Heart left ventricle (tissue), 16 donors: ENCODE measurements around the gene NUP62. TPM values are rescaled to one million over a fixed set of nuclear protein-coding genes. Genes with fewer than 3 reads are reported as not detected.

ENCODE experiments used
- ATAC-seq, 4 donors: fragments of 200-7000 bp; cut with Tn5 transposase; one replicate each; pipeline ENCODE4 v1.9.1; 2020 to 2022; ENCODE audit warnings: moderate library complexity in 4 of 4, mild to moderate bottlenecking in 3 of 4, moderate number of reproducible peaks in 1 of 4
- DNase-seq, 5 donors: peaks; one replicate each; pipeline ENCODE4 v3.0.0-alpha.2; 2020
- H3K27ac ChIP-seq, 12 donors: fragments of 200-600 bp; sonication (generic) in 4 of 12; one replicate each; pipeline versions ENCODE4 v1.5.0 to v1.8.0; 2016 to 2022; ENCODE audit warnings: mild to moderate bottlenecking in 2 of 12
- H3K27me3 ChIP-seq, 9 donors: fragments of 200-600 bp; sonication (generic) in 2 of 9; one replicate each; pipeline versions ENCODE4 v1.5.1 to v1.8.0; 2016 to 2022; ENCODE audit warnings: mild to moderate bottlenecking in 3 of 9
- H3K36me3 ChIP-seq, 9 donors: fragments of 200-600 bp; sonication (generic) in 2 of 9; one replicate each; pipeline versions ENCODE4 v1.5.0 to v1.8.0; 2018 to 2022; ENCODE audit warnings: mild to moderate bottlenecking in 2 of 9
- H3K4me1 ChIP-seq, 12 donors: fragments of 200-600 bp; sonication (generic) in 4 of 12; one replicate each; pipeline versions ENCODE4 v1.5.0 to v1.8.0; 2016 to 2022; ENCODE audit warnings: mild to moderate bottlenecking in 3 of 12
- H3K4me3 ChIP-seq, 12 donors: fragments of 200-600 bp; sonication (generic) in 4 of 12; one replicate each; pipeline versions ENCODE4 v1.5.0 to v1.8.0; 2017 to 2022; ENCODE audit warnings: mild to moderate bottlenecking in 9 of 12, moderate library complexity in 4 of 12
- H3K9me3 ChIP-seq, 12 donors: fragments of 200-600 bp; sonication (generic) in 4 of 12; one replicate each; pipeline versions ENCODE4 v1.5.0 to v1.8.0; 2016 to 2022; ENCODE audit warnings: mild to moderate bottlenecking in 1 of 12
- CTCF ChIP-seq, 12 donors: fragments of 200-600 bp; sonication (generic) in 4 of 12; IDR thresholded peaks; one replicate each; pipeline versions ENCODE4 v1.5.0 to v1.8.0; 2018 to 2022; ENCODE audit warnings: antibody characterized with exemption in 12 of 12, mild to moderate bottlenecking in 5 of 12
- POLR2A ChIP-seq, 2 donors: fragments of 450-650 bp; IDR thresholded peaks; one replicate each; pipeline ENCODE4 v1.6.1; 2017; ENCODE audit warnings: antibody characterized with exemption in 2 of 2, mild to moderate bottlenecking in 2 of 2, moderate library complexity in 2 of 2
- WGBS, 4 donors: extraction: QIAGEN DNeasy Blood & Tissue Kit in 2 of 4; methylation state at CpG; one replicate each; pipeline versions ENCODE4 v1.1.5 to v1.1.7; 2013 to 2018; 5-methylcytosine and 5-hydroxymethylcytosine counted together
- intact Hi-C, 10 donors: fragments of 100-400 bp; cut with DNase I; formaldehyde crosslinking; loops; one replicate each; pipeline versions ENCODE4 v1.11.1 to v1.14.2; 2022
- polyA plus RNA-seq, 2 donors: library from polyadenylated mRNA; stranded (reverse); fragments of 200-250 nt; gene quantifications; one replicate each; pipeline ENCODE4 v1.2.3, GENCODE V29; 2013
- total RNA-seq, 9 donors: library from RNA; depleted of rRNA in 2 of 9; stranded (reverse); fragments of >200 nt in 2 of 9; fragmentation: NEBNext Ultra II Directional in 3 of 9; extraction: Animal tissue kit (Norgen Biotek cat#: 25700) in 3 of 9; gene quantifications; one replicate each; pipeline versions ENCODE4 v1.1.0 to v1.2.4, GENCODE V29; 2016 to 2023
- donor health status: ischemic (EF 13 %, LVEDD 7.1; RV severe dilation, severe dysfunction).
- donor health status: healthy with polysubstance abuse.
- donor health status: DM: no; HTN: yes; CAD: no.
- donor health status: DM: no; HTN: no; CAD: no.
- donor health status: ischemic (EF 25% LVEDD 6.9; RV normal size, moderate dysfunction).
- donor health status: ischemic (EF 25% LVEDD 5.7; RV mildly dilated, moderate dysfunction).
- donor health status: healthy.
- donor health status: DM: yes; HTN: yes; CAD: no.
- donor health status: ischemic (EF 35%, LVEDD 5.7; RV mildly dilated, moderate dysfunction).
- donor health status: nonischemic (EF 11% LVEDD 7.7; RV severe dilation, severe dysfunction).
- donor health status: DM: yes; HTN: yes; CAD: no.
- donor health status: PGD.
- donor health status: ischemic (EF 29% LVEDD 5.4; RV normal size, mild dysfunction).
- donor health status: nonischemic (EF 23%, LVEDD 6.1; RV moderate dilation, normal function).

The NUP62 gene
- total and polyA plus RNA-seq, 11 donors, result 14.0 to 61.9 (median 33.0) TPM

- Histone ChIP-seq H3K4me1 (peaks cover 7 to 60% (median 38%) of the 10 kb centered on the region in 12 donors), H3K9me3 (no peaks in the 10 kb centered on the region), H3K27ac (peak overlapping the region in 2 of 12 donors; percentile 9 to 93), H3K27me3 (no peaks in the 10 kb centered on the region), H3K36me3 (peaks cover 0 to 50% (median 44%) of the 10 kb centered on the region in 9 donors), H3K4me3 (peak overlapping the region in 1 of 12 donors; percentile 5)
- WGBS, 4 donors, result 89 to 93% (median 91%) methylated on average over 13 of the region's 13 CpGs
- DNase-seq (no peak), ATAC-seq (no peak)
- TF ChIP-seq CTCF (IDR thresholded peaks at IDR 0.05) (no peak), POLR2A (IDR thresholded peaks at IDR 0.05) (no peak)
- intact Hi-C loops, result loop anchor here in 6 of 10 donors (5.0 to 10.0 kb wide), 4 partner anchors 48 to 190 kb away; partner anchors contain the start of genes MED25 (in 4 of the 6), AP2A1 (in 2 of the 6) and PRMT1 (in 2 of the 6)
Measured at GRCh38 chr19:49864890-49865289, 64.4 kb downstream of the NUP62 start.

GRCh38 chr19:49863935-49864320 lies 65.4 kb downstream of the NUP62 start:
- ATAC-seq (no peak), DNase-seq (peak in 1 of 5 donors; percentile 16)
- H3K36me3 ChIP-seq, result peaks cover 0 to 59% (median 51%) of the 10 kb centered on the region in 9 donors
- no peak overlapping the region for H3K27ac ChIP-seq
- intact Hi-C loops, result loop anchor here in 2 of 10 donors (1.0 to 10.0 kb wide), 2 partner anchors 46 to 189 kb away; partner anchors contain the start of genes MED25 (in 1 of the 2) and PRMT1 (in 1 of the 2)
- H3K4me3 ChIP-seq, result no peak overlapping the region
- no peaks in the 10 kb centered on the region for H3K27me3 ChIP-seq
- 89 to 97% (median 90%) methylated on average over 17 of the region's 17 CpGs for WGBS, 4 donors
- no peaks in the 10 kb centered on the region for H3K9me3 ChIP-seq
- peaks cover 7 to 56% (median 36%) of the 10 kb centered on the region in 12 donors for H3K4me1 ChIP-seq
- no peak for TF ChIP-seq CTCF (IDR thresholded peaks at IDR 0.05)
- no peak for TF ChIP-seq POLR2A (IDR thresholded peaks at IDR 0.05)

GRCh38 chr19:49863254-49863934 lies 65.9 kb downstream of the NUP62 start:
- TF ChIP-seq CTCF (IDR thresholded peaks at IDR 0.05) (no peak), POLR2A (IDR thresholded peaks at IDR 0.05) (no peak)
- Histone ChIP-seq H3K4me1 (peaks cover 7 to 51% (median 31%) of the 10 kb centered on the region in 12 donors), H3K9me3 (no peaks in the 10 kb centered on the region), H3K27me3 (no peaks in the 10 kb centered on the region), H3K27ac (no peak overlapping the region), H3K4me3 (no peak overlapping the region), H3K36me3 (peaks cover 0 to 64% (median 57%) of the 10 kb centered on the region in 9 donors)
- intact Hi-C loops, result loop anchor here in 2 of 10 donors (1.0 to 10.0 kb wide), 2 partner anchors 45 to 189 kb away; partner anchors contain the start of genes MED25 (in 1 of the 2) and PRMT1 (in 1 of the 2)
- ATAC-seq (no peak), DNase-seq (no peak)
- WGBS, 4 donors, result 90 to 94% (median 93%) methylated on average over 24 of the region's 24 CpGs
